ENCODE results near the gene CERS3. TPM values are rescaled to one million over a fixed set of nuclear protein-coding genes. Genes with fewer than 3 reads are reported as not detected.
A peak's percentile ranks its signal among the peaks of the same experiment; 100 is the strongest.

Gene CERS3
- total and polyA plus RNA-seq, 4 donors = not detected

DNA sequence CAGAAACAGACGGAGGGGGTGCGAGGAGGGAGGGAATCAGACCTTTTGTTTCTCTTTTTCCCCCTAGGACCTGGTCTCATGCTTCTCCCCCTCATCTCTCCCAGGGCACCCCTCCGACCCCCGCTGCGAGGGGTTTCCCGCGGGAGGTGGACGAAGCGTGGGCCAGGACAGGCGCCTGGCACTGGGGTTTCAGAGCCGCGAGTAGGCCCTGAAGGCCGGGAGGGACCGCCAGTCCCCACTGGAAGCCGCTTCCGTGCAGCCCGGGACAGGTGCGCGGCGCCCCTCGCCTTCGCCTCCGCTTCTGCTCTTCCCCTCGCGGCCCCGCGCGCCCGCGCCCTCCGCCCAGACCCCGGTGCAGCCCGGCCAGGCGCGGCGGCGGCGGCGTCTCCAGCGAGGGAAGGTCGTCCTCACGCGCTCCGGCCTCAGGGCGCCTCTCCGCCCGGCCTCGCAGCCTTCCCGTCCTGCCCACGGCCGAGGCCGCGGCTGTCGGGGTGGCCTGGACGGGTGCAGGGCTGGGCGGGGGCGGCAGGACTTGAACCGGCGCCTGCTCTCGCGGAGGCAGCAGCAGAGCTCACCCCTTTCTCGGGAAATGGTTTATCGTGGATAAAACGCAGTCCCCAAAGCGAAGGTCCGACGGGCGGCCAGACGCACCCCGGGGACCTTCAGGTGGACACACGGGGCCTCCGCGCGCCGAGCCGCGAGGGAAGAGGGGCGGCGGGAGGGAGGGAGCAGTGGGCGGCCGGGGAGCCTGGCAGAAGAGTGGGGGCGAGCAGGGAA lies 155.4 kb downstream of the CERS3 start:
- ATAC-seq (ENCODE audit: low FRiP score) (peak; percentile 73), DNase-seq (no peak)
- Histone ChIP-seq H3K4me1 (ENCODE audit: control insufficient read depth in 1 of 2, insufficient read depth in 2 of 2, low read length in 2 of 2) (no peaks in the 10 kb centered on the region), H3K9me3 (ENCODE audit: control insufficient read depth, low read length) (no peaks in the 10 kb centered on the region), H3K27ac (ENCODE audit: low read depth in 1 of 2, low read length in 2 of 2) (peak overlapping the region in 1 of 2 donors; percentile 5), H3K36me3 (ENCODE audit: control insufficient read depth in 1 of 2, insufficient read depth in 2 of 2, low read length in 1 of 2) (no peaks in the 10 kb centered on the region), H3K4me3 (ENCODE audit: low read length in 2 of 2) (peak overlapping the region; percentile 60 to 69), H3K27me3 (ENCODE audit: control insufficient read depth in 1 of 2, insufficient read depth in 2 of 2, low read length in 1 of 2) (no peaks in the 10 kb centered on the region)
- WGBS, 2 donors = 1% methylated on average over 60 to 82 of the region's 82 CpGs
- intact Hi-C loops (cut with DNase I) = no loop called here

DNA sequence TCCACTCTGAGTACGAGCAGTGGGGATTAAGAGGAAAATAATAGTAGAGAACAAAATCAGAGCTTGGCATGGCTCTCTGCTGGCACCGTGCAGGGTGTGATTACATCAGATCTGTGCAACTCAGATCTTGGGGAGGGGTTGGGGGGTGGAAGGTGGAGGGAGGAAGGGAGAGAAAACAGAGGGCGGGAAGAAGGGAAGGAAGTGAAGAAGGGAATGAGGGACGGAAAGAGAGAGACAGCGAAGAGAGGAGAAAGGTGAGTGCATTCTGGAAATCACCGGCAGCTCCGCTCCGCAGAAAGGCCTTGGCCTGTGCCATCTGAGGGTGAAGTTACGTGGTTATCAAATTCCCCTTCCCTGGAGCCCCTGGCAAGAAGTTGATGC lies 156.0 kb downstream of the CERS3 start:
- Histone ChIP-seq H3K4me1 (ENCODE audit: control insufficient read depth in 1 of 2, insufficient read depth in 2 of 2, low read length in 2 of 2) (no peaks in the 10 kb centered on the region), H3K4me3 (ENCODE audit: low read length in 2 of 2) (peak overlapping the region; percentile 60 to 69), H3K27me3 (ENCODE audit: control insufficient read depth in 1 of 2, insufficient read depth in 2 of 2, low read length in 1 of 2) (no peaks in the 10 kb centered on the region), H3K36me3 (ENCODE audit: control insufficient read depth in 1 of 2, insufficient read depth in 2 of 2, low read length in 1 of 2) (no peaks in the 10 kb centered on the region), H3K27ac (ENCODE audit: low read depth in 1 of 2, low read length in 2 of 2) (peak overlapping the region in 1 of 2 donors; percentile 0), H3K9me3 (ENCODE audit: control insufficient read depth, low read length) (no peaks in the 10 kb centered on the region)
- DNase-seq (peak; percentile 63 to 84), ATAC-seq (ENCODE audit: low FRiP score) (peak; percentile 86)
- WGBS, 2 donors = 1 to 4% methylated on average over 9 of the region's 9 CpGs
- intact Hi-C loops (cut with DNase I) = no loop called here

DNA sequence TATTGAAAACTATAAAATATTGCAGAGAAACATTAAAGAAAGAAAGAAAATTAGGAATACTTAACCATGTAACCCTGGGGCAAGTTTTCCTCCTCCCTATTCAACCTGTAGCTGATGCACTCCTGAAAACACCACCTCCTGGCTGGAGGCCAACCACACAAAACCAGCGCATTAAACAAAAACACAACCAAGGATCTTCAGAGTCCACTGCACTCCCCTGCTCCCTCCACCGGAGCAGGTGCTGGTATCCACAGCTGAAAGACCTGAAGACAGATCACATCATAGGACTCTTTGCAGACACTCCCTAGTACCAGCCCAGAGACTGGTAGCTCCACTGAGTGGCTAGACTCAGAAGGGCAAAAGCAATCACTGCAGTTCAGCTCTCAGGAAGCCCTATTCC lies 173.4 kb downstream of the CERS3 start:
- DNase-seq (no peak), ATAC-seq (ENCODE audit: low FRiP score) (no peak)
- no peaks in the 10 kb centered on the region for H3K9me3 ChIP-seq (ENCODE audit: control insufficient read depth, low read length)
- H3K4me3 ChIP-seq (ENCODE audit: low read length in 2 of 2) = no peak overlapping the region
- WGBS, 2 donors = 76 to 77% methylated on average over 2 of the region's 2 CpGs
- H3K27me3 ChIP-seq (ENCODE audit: control insufficient read depth in 1 of 2, insufficient read depth in 2 of 2, low read length in 1 of 2) = peaks cover 0 to 2% of the 10 kb centered on the region in 2 donors
- no peaks in the 10 kb centered on the region for H3K4me1 ChIP-seq (ENCODE audit: control insufficient read depth in 1 of 2, insufficient read depth in 2 of 2, low read length in 2 of 2)
- no peak overlapping the region for H3K27ac ChIP-seq (ENCODE audit: low read depth in 1 of 2, low read length in 2 of 2)
- no peaks in the 10 kb centered on the region for H3K36me3 ChIP-seq (ENCODE audit: control insufficient read depth in 1 of 2, insufficient read depth in 2 of 2, low read length in 1 of 2)
- intact Hi-C loops (cut with DNase I) = no loop called here

DNA sequence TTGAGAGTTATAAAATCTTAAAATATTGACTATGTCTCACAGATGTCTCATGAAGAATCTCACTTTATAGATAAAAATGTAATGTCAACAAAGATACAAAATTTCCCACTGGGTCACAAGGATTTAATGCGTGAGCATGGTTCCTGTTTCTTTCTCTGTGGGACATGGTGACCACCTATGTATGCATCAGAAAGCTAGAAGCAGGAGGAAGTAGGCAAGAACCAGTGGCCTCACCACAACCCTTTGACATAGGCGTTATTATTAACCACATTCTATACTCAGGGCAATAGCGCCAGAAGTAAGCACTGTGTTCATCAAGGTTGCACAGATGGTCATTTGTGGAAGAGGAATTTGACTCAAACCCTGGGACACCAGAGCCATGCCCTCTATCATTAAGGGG lies 175.3 kb downstream of the CERS3 start:
- Histone ChIP-seq H3K27ac (ENCODE audit: low read depth in 1 of 2, low read length in 2 of 2) (no peak overlapping the region), H3K4me3 (ENCODE audit: low read length in 2 of 2) (no peak overlapping the region), H3K27me3 (ENCODE audit: control insufficient read depth in 1 of 2, insufficient read depth in 2 of 2, low read length in 1 of 2) (peaks cover 0 to 2% of the 10 kb centered on the region in 2 donors), H3K36me3 (ENCODE audit: control insufficient read depth in 1 of 2, insufficient read depth in 2 of 2, low read length in 1 of 2) (no peaks in the 10 kb centered on the region), H3K4me1 (ENCODE audit: control insufficient read depth in 1 of 2, insufficient read depth in 2 of 2, low read length in 2 of 2) (no peaks in the 10 kb centered on the region), H3K9me3 (ENCODE audit: control insufficient read depth, low read length) (no peaks in the 10 kb centered on the region)
- DNase-seq = no peak
- no peak for ATAC-seq (ENCODE audit: low FRiP score)
- WGBS, 2 donors = 88 to 94% methylated on average over 3 of the region's 3 CpGs
- intact Hi-C loops (cut with DNase I) = no loop called here

DNA sequence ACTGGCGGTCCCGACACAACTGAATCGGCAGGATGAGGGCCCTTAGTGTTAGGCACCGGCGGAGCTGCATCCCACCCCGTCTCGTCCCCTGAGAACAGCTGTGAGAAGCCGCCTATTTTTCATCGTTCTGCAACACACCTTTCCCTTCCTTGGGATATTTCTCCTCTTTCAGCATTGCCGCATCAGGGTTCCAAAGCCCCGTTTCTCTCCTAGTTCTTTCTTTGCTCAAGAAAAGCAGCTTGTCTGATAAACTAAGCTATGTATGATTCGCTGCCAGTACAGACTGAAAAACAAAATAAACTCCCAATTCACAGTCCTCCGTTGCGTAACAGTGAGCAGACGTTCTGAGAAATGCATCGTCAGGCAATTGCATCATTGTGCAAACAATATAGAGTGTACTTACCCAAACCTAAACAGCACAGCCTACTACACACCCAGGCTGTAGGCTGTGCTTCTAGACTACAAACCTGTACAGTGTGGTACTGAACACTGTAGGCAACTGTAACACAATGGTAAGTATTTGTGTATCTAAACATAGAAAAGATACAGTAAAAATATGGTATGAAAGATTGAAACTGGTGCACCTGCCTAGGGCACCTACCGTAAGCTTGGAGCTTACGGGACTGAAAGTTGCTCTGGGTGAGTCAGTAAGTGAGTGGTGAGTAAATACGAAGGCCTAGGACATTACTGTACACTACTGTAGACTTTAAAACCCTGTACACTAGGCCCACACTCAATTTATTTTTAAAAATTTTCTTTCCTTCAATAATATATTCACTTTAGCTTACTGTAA lies 178.1 kb downstream of the CERS3 start:
- Histone ChIP-seq H3K9me3 (ENCODE audit: control insufficient read depth, low read length) (no peaks in the 10 kb centered on the region), H3K27me3 (ENCODE audit: control insufficient read depth in 1 of 2, insufficient read depth in 2 of 2, low read length in 1 of 2) (peaks cover 0 to 2% of the 10 kb centered on the region in 2 donors), H3K36me3 (ENCODE audit: control insufficient read depth in 1 of 2, insufficient read depth in 2 of 2, low read length in 1 of 2) (no peaks in the 10 kb centered on the region), H3K4me3 (ENCODE audit: low read length in 2 of 2) (peak overlapping the region; percentile 2 to 35), H3K4me1 (ENCODE audit: control insufficient read depth in 1 of 2, insufficient read depth in 2 of 2, low read length in 2 of 2) (no peaks in the 10 kb centered on the region), H3K27ac (ENCODE audit: low read depth in 1 of 2, low read length in 2 of 2) (peak overlapping the region; percentile 52 to 91)
- intact Hi-C loops (cut with DNase I) = loop anchor here in 1 of 2 donors (1.0 kb wide), 1 partner anchor 222 kb away; no protein-coding TSS in a partner anchor
- DNase-seq (peak in 1 of 2 donors; percentile 39), ATAC-seq (ENCODE audit: low FRiP score) (peak; percentile 78)
- 15 to 17% methylated on average over 19 of the region's 19 CpGs for WGBS, 2 donors

Other genes with a start within 250 kb of the CERS3 start
- gene ADAMTS17, start 187.0 kb downstream of the CERS3 start, total RNA-seq = 1 to 10 TPM; 1.8 to 4.2 TPM
- under 1 TPM in 1 of 2 donors, not detected in 1; 0.41 TPM for gene ADAMTS17, start 187.0 kb downstream of the CERS3 start, polyA plus RNA-seq
- gene LINS1, start 73.2 kb upstream of the CERS3 start, total RNA-seq = 10 to 100 TPM; 12.8 to 19.2 TPM
- 10 to 100 TPM in 1 of 2 donors, 1 to 10 TPM in 1; 7.1 to 11.3 TPM for gene LINS1, start 73.2 kb upstream of the CERS3 start, polyA plus RNA-seq
- gene ASB7, start 73.6 kb upstream of the CERS3 start, total RNA-seq = 10 to 100 TPM; 11.0 to 11.5 TPM
- 1 to 10 TPM; 2.9 to 5.6 TPM for gene ASB7, start 73.6 kb upstream of the CERS3 start, polyA plus RNA-seq